B cell (primary cell): ENCODE results near the gene FMNL3. TPM values are rescaled to one million over a fixed set of nuclear protein-coding genes. Genes with fewer than 3 reads are reported as not detected.

ENCODE experiments used
- ATAC-seq: fragments of 200-7000 bp; cut with Tn5 transposase; one replicate; pipeline ENCODE4 v1.10.0; 2021; ENCODE audit warnings: low read depth, mild to moderate bottlenecking, moderate number of reproducible peaks, moderate library complexity
- CTCF ChIA-PET: fragments of 350-600 bp; sonication (Branson Sonifier 250); formaldehyde crosslinking; loops from one replicate; lab custom pipeline; 2021; ENCODE audit warnings: antibody characterized with exemption, inconsistent platforms; lab: Charles Lee
- POLR2A ChIA-PET: fragments of 350-600 bp; sonication (Branson Sonifier 250); formaldehyde crosslinking; loops from one replicate; lab custom pipeline; 2021; ENCODE audit warnings: antibody characterized with exemption; lab: Charles Lee
- DNase-seq: peaks from one replicate; pipeline ENCODE4 v3.0.0; 2013
- H2AFZ ChIP-seq: 2 replicates; pipeline ENCODE4 v1.6.1; 2012; ENCODE audit warnings: mild to moderate bottlenecking, low read depth, low read length; ENCODE audit not compliant: insufficient read depth, poor library complexity, severe bottlenecking
- H3K27ac ChIP-seq, 2 donors: 1 replicate in 1 of 2; 2 replicates in 1 of 2; pipeline ENCODE4 v1.5.1; 2012 to 2013; ENCODE audit warnings: low read length in 2 of 2, mild to moderate bottlenecking in 2 of 2, moderate library complexity in 1 of 2
- H3K27me3 ChIP-seq, 4 experiments: fragments of 200-600 bp in 1 of 4; sonication (generic) in 1 of 4; replicated peaks in 1 of 4; 1 replicate in 2 of 4; 2 replicates in 2 of 4; pipeline versions ENCODE4 v1.6.1 to v1.7.0; 2013 to 2016; ENCODE audit warnings: low read length in 3 of 4, mild to moderate bottlenecking in 2 of 4, mixed read lengths in 1 of 4, moderate library complexity in 1 of 4; ENCODE audit not compliant: insufficient read depth in 4 of 4, control insufficient read depth in 3 of 4; ENCODE audit errors: control extremely low read depth in 1 of 4
- H3K36me3 ChIP-seq, 2 experiments: replicated peaks in 1 of 2; 1 replicate in 1 of 2; 2 replicates in 1 of 2; pipeline versions ENCODE4 v1.6.1 to v1.7.1; 2013; ENCODE audit warnings: low read length in 1 of 2; ENCODE audit not compliant: insufficient read depth in 2 of 2, control insufficient read depth in 1 of 2; ENCODE audit errors: control extremely low read depth in 1 of 2, extremely low read depth in 1 of 2
- H3K4me1 ChIP-seq, 2 donors: fragments of 200-600 bp in 1 of 2; sonication (generic) in 1 of 2; 1 replicate in 1 of 2; 2 replicates in 1 of 2; pipeline versions ENCODE4 v1.5.1 to v1.6.1; 2013 to 2017; ENCODE audit warnings: low read length in 2 of 2; ENCODE audit not compliant: control insufficient read depth in 2 of 2, insufficient read depth in 2 of 2
- H3K4me2 ChIP-seq: replicated peaks from 2 replicates; pipeline ENCODE3; 2012; ENCODE audit warnings: mild to moderate bottlenecking, low read depth, low read length; ENCODE audit not compliant: poor library complexity, severe bottlenecking
- H3K4me3 ChIP-seq, 5 experiments: fragments of 200-600 bp in 1 of 5; sonication (generic) in 1 of 5; 1 replicate in 3 of 5; 2 replicates in 2 of 5; pipeline versions ENCODE4 v1.5.1 to v1.7.0; 2011 to 2016; ENCODE audit warnings: low read length in 4 of 5, mild to moderate bottlenecking in 4 of 5, low read depth in 2 of 5, control low read depth in 1 of 5, moderate library complexity in 1 of 5; ENCODE audit not compliant: insufficient read depth in 1 of 5; ENCODE audit errors: control extremely low read depth in 1 of 5, extremely low read depth in 1 of 5
- H3K79me2 ChIP-seq: fragments of 200-600 bp; sonication (generic); one replicate; pipeline ENCODE4 v1.6.0; 2016; ENCODE audit warnings: low read length; ENCODE audit not compliant: control insufficient read depth, insufficient read depth
- H3K9ac ChIP-seq: fragments of 200-600 bp; sonication (generic); 2 replicates; pipeline ENCODE4 v1.6.1; 2017; ENCODE audit warnings: mild to moderate bottlenecking, low read length, moderate library complexity
- H3K9me3 ChIP-seq, 3 donors: one replicate each; pipeline versions ENCODE4 v1.6.1 to v1.7.1; 2013; ENCODE audit warnings: low read length in 2 of 3; ENCODE audit not compliant: control insufficient read depth in 2 of 3, insufficient read depth in 1 of 3; ENCODE audit errors: control extremely low read depth in 1 of 3
- H4K20me1 ChIP-seq: 2 replicates; pipeline ENCODE4 v1.6.0; 2012; ENCODE audit warnings: mild to moderate bottlenecking, low read length; ENCODE audit not compliant: insufficient read depth, control insufficient read depth, poor library complexity, severe bottlenecking
- H3K27ac Mint-ChIP-seq: one replicate; pipeline ENCODE4 v1.8.0; 2021; ENCODE audit warnings: mixed read lengths
- H3K27me3 Mint-ChIP-seq: one replicate; pipeline ENCODE4 v1.8.0; 2021; ENCODE audit warnings: mixed read lengths
- H3K4me1 Mint-ChIP-seq: one replicate; pipeline ENCODE4 v1.8.0; 2021; ENCODE audit warnings: mixed read lengths
- H3K4me3 Mint-ChIP-seq: one replicate; pipeline ENCODE4 v1.8.0; 2021; ENCODE audit warnings: mixed read lengths
- H3K9me3 Mint-ChIP-seq: one replicate; pipeline ENCODE4 v1.8.0; 2022; ENCODE audit warnings: mixed read lengths; ENCODE audit not compliant: insufficient read depth
- EZH2 ChIP-seq: IDR thresholded peaks from 2 replicates; pipeline ENCODE4 v1.6.1; 2012; ENCODE audit warnings: borderline replicate concordance, low read depth, mild to moderate bottlenecking, moderate library complexity, low read length; ENCODE audit not compliant: insufficient read depth, poor library complexity, severe bottlenecking
- WGBS: methylation state at CpG from one replicate; pipeline ENCODE4 v1.1.5; 2013; ENCODE audit warnings: missing lambda C conversion rate; ENCODE audit not compliant: insufficient coverage; 5-methylcytosine and 5-hydroxymethylcytosine counted together
- intact Hi-C: fragments of 100-400 bp; cut with micrococcal nuclease; formaldehyde crosslinking; loops from one replicate; pipeline ENCODE4 v1.10.0; 2022
- polyA plus RNA-seq: library from polyadenylated mRNA; depleted of rRNA; stranded (reverse); fragments of >200 nt; gene quantifications from 2 replicates; pipeline ENCODE4 v1.2.3, GENCODE V29; 2012
- total RNA-seq, 2 donors: library from RNA; stranded (reverse); fragments of 120-200 nt in 1 of 2; gene quantifications; 1 replicate in 1 of 2; 2 replicates in 1 of 2; pipeline versions ENCODE4 v1.2.3 to v1.2.4, GENCODE V29; 2013 to 2022
- TF ChIP-seq, protein P1 (sequence below): fragments of 200-600 bp; IDR thresholded peaks from one replicate; pipeline ENCODE4 v1.8.0; 2022; ENCODE audit warnings: antibody characterized with exemption, mild to moderate bottlenecking

Gene FMNL3
- total and polyA plus RNA-seq, 2 donors (not counting 1 experiment from before 2014, with no cell fraction given) = 19.3 to 69.9 TPM

DNA sequence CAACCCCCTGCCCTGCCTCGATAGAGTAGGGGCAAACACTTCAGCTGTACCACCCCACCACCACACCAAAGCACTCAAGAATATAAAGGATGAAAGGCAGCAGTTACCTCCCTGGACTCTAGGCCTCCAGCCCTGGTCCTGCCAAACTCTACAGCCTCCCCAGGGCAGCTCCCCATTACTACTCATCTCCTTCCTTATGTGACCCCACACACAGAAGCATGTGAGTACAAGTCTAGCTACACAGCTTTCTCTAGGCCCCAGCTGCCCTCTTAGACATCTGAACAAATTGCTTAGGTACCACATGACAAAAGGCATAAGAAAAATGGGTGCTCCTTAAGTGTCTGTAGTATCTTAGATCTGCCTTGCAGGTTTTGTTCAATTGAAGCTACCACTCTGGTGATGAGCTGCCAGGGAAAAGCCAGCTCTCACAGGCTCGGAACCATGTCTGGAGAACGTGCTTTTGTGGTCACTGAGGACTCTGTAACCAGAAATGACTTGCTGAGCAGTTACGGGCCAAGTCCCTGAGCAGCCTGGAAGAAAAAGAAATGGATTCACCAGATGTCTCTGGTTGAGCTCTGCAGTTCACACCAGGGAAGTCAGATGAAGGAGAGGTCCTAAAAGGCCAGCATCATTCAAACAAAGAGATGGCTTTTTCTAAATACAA lies 32.8 kb downstream of the FMNL3 start:
- Histone ChIP-seq H3K27ac (peak overlapping the region; percentile 92 to 95), H3K36me3 (no peaks in the 10 kb centered on the region), H3K27me3 (no peaks in the 10 kb centered on the region), H3K79me2 (peaks cover 61% of the 10 kb centered on the region), H3K4me2 (peak overlapping the region; percentile 62), H3K9ac (no peak overlapping the region), H2AFZ (no peak overlapping the region), H3K4me1 (peaks cover 56 to 59% of the 10 kb centered on the region in 2 donors), H3K9me3 (no peaks in the 10 kb centered on the region), H4K20me1 (no peaks in the 10 kb centered on the region), H3K4me3 (no peak overlapping the region)
- intact Hi-C loops = no loop called here
- ATAC-seq (no peak), DNase-seq (no peak)
- ChIA-PET POLR2A (interaction anchor here (1.5 kb wide), 1 partner anchor 67 kb away, joined by 7 read pairs; the partner anchor contains the start of gene TMBIM6), CTCF (interaction anchor here (0.8 to 6.5 kb wide), 15 partner anchors 9 to 51 kb away, joined by 3 to 48 read pairs (median 8); partner anchors contain the start of genes FMNL3 and PRPF40B)
- Mint-ChIP-seq H3K27me3 (no peaks in the 10 kb centered on the region), H3K4me1 (peaks cover 79% of the 10 kb centered on the region), H3K9me3 (no peaks in the 10 kb centered on the region), H3K4me3 (no peak overlapping the region), H3K27ac (peak overlapping the region; percentile 87)
- TF ChIP-seq, protein P1, sequence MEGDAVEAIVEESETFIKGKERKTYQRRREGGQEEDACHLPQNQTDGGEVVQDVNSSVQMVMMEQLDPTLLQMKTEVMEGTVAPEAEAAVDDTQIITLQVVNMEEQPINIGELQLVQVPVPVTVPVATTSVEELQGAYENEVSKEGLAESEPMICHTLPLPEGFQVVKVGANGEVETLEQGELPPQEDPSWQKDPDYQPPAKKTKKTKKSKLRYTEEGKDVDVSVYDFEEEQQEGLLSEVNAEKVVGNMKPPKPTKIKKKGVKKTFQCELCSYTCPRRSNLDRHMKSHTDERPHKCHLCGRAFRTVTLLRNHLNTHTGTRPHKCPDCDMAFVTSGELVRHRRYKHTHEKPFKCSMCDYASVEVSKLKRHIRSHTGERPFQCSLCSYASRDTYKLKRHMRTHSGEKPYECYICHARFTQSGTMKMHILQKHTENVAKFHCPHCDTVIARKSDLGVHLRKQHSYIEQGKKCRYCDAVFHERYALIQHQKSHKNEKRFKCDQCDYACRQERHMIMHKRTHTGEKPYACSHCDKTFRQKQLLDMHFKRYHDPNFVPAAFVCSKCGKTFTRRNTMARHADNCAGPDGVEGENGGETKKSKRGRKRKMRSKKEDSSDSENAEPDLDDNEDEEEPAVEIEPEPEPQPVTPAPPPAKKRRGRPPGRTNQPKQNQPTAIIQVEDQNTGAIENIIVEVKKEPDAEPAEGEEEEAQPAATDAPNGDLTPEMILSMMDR = no peak
- no peak for TF ChIP-seq EZH2
- WGBS = 54% methylated on average over 4 of the region's 4 CpGs
